Measurements from ENCODE around the gene MSI2.

Gene MSI2

GRCh38 chr17:57406131-57406980, 150.0 kb downstream of the MSI2 start:
- in situ Hi-C loops (cut with MboI; ENCODE audit: low sequenced_read_pairs): no loop called here

- in situ Hi-C loops (cut with MboI; ENCODE audit: low sequenced_read_pairs): no loop called here
Measured at GRCh38 chr17:57406981-57407286, 150.6 kb downstream of the MSI2 start.

- in situ Hi-C loops (cut with MboI; ENCODE audit: low sequenced_read_pairs): no loop called here
Measured at GRCh38 chr17:57407287-57408070, 151.2 kb downstream of the MSI2 start.

- in situ Hi-C loops (cut with MboI; ENCODE audit: low sequenced_read_pairs): no loop called here
Measured at GRCh38 chr17:57408071-57408811, 151.9 kb downstream of the MSI2 start.

GRCh38 chr17:57410169-57410568, 153.8 kb downstream of the MSI2 start:
- in situ Hi-C loops (cut with MboI; ENCODE audit: low sequenced_read_pairs): no loop called here

- in situ Hi-C loops (cut with MboI; ENCODE audit: low sequenced_read_pairs): no loop called here
Measured at GRCh38 chr17:57412520-57413096, 156.3 kb downstream of the MSI2 start.

GRCh38 chr17:57413848-57414651, 157.7 kb downstream of the MSI2 start:
- in situ Hi-C loops (cut with MboI; ENCODE audit: low sequenced_read_pairs): no loop called here

- in situ Hi-C loops (cut with MboI; ENCODE audit: low sequenced_read_pairs): no loop called here
Measured at GRCh38 chr17:57415751-57416207, 159.5 kb downstream of the MSI2 start.

- in situ Hi-C loops (cut with MboI; ENCODE audit: low sequenced_read_pairs): no loop called here
Measured at GRCh38 chr17:57416369-57416768, 160.0 kb downstream of the MSI2 start.

GRCh38 chr17:57417956-57418355, 161.6 kb downstream of the MSI2 start:
- in situ Hi-C loops (cut with MboI; ENCODE audit: low sequenced_read_pairs): no loop called here

GRCh38 chr17:57418463-57419246, 162.3 kb downstream of the MSI2 start:
- in situ Hi-C loops (cut with MboI; ENCODE audit: low sequenced_read_pairs): no loop called here

GRCh38 chr17:57419940-57420550, 163.7 kb downstream of the MSI2 start:
- in situ Hi-C loops (cut with MboI; ENCODE audit: low sequenced_read_pairs): no loop called here

GRCh38 chr17:57420734-57421717, 164.7 kb downstream of the MSI2 start:
- in situ Hi-C loops (cut with MboI; ENCODE audit: low sequenced_read_pairs): no loop called here

GRCh38 chr17:57422574-57423164, 166.3 kb downstream of the MSI2 start:
- in situ Hi-C loops (cut with MboI; ENCODE audit: low sequenced_read_pairs): no loop called here

- in situ Hi-C loops (cut with MboI; ENCODE audit: low sequenced_read_pairs): no loop called here
Measured at GRCh38 chr17:57423541-57423940, 167.2 kb downstream of the MSI2 start.

- in situ Hi-C loops (cut with MboI; ENCODE audit: low sequenced_read_pairs): no loop called here
Measured at GRCh38 chr17:57424273-57424672, 167.9 kb downstream of the MSI2 start.

- in situ Hi-C loops (cut with MboI; ENCODE audit: low sequenced_read_pairs): no loop called here
Measured at GRCh38 chr17:57424777-57425188, 168.5 kb downstream of the MSI2 start.
